ENCODE results near the gene GLI3.

The GLI3 gene

DNA sequence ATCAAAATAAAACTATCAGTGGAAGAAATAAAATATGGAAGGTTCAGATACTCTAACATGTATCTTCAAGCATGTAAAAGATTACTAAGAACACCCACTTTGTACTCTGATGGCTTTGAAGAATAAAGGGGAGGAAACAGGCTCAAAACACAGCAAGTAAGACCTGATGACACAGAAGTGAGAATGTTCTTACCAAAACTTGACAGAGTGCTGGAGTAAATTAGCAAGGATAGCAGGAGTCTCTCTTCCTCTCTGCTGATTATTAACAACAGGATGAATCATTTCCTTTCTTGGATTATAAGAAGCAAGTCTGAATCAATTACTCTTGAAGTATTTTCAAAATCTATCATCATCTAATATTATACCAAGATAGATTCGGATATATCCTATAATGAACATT, 47.5 kb downstream of the GLI3 start:
- intact Hi-C loops (cut with DNase I), result no loop called here
- no peak for DNase-seq

DNA sequence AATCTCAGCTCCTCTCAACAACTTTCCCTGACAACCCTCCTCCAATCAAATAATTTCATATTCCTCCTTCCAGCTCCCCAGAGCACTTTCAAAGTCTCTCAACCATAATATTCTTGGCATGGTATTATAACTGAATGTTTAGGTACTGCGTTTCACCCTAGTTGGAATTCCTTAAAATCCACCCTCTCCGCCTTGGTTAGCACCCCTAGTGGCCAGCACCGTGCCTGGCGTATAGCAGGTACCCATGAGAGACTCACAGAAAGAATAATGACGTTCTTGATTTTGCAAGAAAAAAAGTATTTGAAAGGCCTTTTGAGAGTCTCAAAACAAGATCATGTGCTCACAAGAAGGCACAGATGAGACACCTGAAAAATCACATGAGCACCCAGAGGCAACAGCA, 50.9 kb downstream of the GLI3 start:
- intact Hi-C loops (cut with DNase I), result no loop called here
- no peak for DNase-seq

DNA sequence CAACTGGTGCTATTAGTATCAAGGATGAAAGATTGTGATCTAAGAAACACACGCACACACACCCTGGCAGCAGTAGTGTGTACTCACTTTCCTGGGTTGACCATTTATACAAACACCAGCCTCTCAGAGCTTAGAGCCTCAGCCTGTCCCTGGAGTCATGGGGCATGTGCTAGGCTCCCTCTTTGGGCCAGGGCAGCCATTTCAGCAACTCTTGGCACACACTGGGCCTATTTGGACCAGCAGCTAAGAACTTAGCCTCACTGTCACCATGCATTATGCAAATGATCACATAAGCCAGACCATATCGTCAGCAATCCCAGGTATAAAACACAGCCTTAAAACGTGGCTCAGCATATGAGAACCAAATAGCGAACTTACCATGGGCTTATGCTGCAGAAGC, 51.3 kb downstream of the GLI3 start:
- intact Hi-C loops (cut with DNase I), result no loop called here
- no peak for DNase-seq

DNA sequence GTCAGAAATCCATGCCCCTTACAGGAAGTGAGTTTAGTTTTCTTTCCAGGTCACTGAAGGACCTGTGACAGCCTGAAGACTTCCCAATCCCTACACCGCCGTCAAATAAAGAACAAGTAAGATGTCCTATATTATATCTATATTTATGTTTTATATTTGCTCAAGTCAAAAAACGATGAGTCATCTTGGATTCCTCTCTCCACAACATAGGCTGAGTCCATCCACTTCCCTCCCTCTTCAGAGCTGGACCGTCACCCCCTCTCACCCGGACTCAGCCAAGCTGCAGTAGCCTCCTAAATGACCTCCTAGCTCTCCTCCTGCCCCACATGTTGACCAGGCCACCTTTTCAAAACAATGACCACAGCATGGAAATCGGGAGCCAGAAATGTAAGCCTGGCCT, 53.5 kb downstream of the GLI3 start:
- DNase-seq, result no peak
- intact Hi-C loops (cut with DNase I), result no loop called here

DNA sequence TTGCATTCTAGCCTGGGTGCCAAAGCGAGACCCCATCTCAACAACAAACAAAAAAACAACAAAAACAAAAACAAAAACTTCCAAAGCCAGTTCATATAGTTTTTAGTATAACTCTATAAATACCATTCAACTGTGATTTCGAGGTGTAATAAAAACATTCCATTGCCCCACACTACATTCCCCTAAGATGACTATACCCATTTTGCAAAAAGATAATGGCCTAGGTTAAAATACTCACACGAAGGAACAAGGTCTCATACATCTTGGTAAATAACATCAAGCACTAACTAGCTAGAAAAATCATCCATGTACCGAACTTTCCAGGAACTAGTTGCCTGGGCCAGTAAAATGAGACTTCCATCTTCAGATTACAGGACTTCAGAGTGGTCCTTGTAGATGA, 55.4 kb downstream of the GLI3 start:
- intact Hi-C loops (cut with DNase I), result no loop called here
- no peak for DNase-seq

DNA sequence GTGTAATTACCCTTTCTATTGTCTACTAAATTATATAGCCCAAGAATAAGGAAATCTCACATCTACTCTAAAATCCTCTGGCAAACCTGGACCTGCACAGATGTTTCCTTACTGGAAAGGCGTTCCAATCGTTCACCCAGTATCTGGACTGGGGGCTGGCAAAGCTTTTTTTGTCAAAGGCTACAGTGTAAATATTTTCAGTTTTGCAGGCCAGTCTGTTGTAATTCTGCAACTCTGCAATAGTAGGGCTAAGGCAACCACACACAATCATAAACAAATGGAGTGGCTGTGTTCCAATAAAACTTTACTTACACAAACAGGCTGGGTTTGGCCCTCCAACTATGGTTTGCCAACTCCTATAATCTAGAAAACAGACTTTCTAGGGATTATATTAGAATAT, 56.2 kb downstream of the GLI3 start:
- DNase-seq, result no peak
- intact Hi-C loops (cut with DNase I), result no loop called here

DNA sequence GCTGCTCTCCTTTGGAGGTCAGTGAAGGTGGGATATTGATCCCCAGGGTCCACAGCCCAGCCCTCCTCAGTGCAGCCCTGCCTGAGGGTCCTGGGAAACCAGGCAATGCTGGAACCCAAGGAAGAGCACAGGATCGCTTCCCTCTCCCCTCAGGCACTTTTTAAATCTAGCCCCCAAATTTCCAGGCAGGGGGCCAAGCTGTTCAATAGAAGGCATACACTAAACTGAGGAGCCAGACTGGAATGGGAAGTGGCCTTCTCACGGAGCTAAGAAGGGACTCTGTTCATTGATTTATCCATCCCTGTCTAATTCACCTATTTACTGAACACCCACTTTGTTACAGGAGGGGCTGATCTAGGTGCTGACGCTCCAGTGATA, 60.3 kb downstream of the GLI3 start:
- no peak for DNase-seq
- intact Hi-C loops (cut with DNase I), result no loop called here

DNA sequence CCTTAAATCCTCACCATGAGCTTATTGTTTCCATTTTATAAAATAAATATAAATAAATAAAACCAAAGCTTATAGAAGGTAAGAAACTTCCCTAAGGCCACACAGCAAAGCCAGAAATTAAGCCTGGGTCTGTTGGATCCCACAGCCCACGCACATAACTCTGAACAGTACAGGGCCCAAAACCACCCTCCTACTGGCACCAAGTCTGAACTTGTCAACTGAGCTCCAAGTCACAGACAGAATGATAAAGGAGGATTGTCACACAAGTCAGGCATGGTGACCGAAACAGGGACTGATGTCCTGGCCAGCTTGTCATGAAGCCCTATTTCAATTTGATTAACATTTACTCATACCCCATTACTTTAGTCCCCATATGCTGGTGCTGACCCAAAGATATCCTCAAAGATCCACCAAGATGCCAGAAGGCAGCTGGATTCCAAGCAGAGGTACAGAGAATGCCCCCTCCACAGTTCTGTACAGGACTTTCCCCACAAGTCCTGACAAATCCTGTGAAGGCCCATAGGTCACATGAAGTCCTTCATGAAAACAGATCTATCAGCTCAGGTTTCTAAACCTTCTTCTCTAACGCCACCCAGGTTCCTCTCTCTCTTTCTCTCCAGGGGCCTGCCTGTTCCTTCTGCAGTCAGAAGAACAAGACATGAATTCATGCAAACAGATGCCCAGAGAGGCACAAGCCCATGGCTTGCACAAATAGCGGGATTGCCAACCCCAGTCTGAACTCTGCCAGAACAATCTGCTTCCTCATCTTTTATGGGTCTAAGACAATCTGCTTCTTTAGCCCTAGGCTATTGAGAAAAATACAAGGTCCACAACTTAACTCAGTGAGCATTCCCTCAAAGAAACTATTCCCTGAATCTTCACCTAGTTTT, 60.9 kb downstream of the GLI3 start:
- DNase-seq, result peak in 8 of 42 donors; percentile 14 to 44 (median 28)
- intact Hi-C loops (cut with DNase I), result no loop called here

DNA sequence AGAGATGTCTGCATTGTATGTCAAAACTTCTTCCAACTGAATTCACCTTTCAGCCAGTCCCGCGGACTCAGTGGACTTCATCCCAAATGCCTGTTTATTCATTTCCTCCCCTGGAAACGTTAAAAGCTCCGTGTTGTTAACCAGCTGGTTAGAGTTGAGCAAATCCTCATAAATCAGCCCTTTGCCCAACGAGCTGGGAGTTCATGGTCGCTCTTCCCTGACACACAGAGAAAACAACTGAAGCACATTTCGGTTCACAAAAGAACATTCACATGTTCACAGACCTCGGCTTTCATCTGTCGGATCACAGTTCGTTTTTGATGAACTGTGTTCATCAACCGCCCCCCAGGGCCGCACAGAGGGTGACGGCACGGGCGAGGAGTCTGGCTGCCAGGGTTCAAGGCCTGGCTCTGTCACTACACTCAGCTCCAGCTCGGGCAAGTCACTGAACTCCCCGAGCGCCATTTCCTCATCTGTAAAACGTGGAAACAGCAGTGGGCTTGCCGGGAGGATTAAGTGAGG, 62.6 kb downstream of the GLI3 start:
- intact Hi-C loops (cut with DNase I), result no loop called here
- no peak for DNase-seq

DNA sequence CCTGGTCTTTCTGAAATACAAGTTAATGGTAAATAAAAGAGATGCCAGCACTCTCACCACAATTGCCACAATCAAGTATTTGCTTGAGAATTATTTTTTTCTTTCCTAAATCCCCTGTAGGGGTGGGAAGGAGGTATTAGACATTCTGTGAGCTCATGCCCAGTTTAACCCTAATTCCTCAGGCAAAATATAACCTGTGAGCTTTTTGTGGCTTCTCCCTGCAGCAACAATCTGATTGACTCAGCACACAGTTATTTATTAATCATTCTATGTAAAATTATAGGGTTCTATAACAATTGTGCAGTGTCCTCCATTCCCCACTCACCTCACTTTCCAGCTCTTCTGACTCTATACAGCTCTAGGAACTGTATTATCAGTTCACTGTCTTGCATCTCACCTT, 66.3 kb downstream of the GLI3 start:
- no peak for DNase-seq
- intact Hi-C loops (cut with DNase I), result no loop called here

DNA sequence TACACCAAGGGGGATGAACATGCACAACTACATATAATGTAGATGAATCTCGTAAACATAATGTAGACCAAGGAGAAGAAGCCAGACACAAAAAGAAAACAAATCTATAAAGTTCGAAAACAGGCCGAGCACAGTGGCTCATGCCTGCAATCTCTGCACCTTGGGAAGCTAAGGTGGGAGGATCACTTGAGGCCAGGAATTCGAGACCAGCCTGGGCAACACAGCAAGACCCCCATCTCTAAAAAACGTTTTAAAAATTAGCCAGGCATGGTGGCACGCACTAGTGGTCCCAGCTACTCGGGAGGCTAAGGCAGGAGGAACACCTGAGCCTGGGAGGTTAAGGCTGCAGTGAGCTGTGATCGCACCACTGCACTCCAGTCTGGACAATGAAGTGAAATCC, 68.5 kb downstream of the GLI3 start:
- DNase-seq, result no peak
- intact Hi-C loops (cut with DNase I), result no loop called here

DNA sequence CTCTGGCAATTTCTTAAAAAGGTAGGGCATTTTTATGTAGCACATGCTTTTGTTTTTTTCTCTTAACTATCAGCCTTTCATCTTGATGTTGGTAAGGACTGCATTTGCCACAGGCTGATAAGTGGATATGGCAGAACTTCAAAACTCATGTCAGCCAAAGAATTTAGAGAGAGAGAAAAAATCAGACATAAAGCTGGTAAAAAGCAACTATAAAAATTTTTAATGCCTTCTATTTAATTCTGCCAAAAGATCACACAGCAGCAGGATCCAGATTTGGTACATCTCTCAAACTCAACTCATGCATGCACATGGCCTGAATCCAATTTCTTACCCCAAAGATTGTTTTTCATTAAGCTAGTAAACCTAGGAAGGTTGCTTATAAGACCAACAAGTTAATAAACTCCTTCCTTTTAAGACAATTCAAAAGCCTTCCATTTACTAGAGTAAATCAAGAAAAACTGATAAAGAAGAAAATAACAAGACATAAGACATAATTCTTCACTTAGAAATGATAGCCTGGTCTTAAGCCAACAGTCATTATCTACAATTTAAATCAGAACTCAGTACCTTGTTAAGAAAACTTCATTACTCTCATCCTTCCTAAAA, 69.3 kb downstream of the GLI3 start:
- intact Hi-C loops (cut with DNase I), result no loop called here
- no peak for DNase-seq

DNA sequence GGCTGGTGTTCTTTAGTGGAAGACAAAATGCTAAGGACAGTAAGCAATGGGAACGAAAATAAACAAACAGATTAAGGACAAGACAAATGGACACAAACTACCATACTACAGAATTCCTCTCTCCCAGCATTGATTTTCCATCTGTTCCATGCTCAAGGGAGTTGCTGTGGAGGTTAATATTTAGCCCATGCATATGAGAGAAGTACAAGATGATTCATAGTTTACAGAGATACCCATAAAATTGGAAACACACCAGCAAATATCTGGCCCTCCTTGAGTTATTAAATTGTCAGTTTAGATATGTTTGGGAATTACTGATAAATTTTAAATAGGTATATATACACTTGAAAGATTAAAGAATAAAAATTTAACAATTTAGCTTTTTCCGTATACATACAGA, 69.8 kb downstream of the GLI3 start:
- no peak for DNase-seq
- intact Hi-C loops (cut with DNase I), result no loop called here

DNA sequence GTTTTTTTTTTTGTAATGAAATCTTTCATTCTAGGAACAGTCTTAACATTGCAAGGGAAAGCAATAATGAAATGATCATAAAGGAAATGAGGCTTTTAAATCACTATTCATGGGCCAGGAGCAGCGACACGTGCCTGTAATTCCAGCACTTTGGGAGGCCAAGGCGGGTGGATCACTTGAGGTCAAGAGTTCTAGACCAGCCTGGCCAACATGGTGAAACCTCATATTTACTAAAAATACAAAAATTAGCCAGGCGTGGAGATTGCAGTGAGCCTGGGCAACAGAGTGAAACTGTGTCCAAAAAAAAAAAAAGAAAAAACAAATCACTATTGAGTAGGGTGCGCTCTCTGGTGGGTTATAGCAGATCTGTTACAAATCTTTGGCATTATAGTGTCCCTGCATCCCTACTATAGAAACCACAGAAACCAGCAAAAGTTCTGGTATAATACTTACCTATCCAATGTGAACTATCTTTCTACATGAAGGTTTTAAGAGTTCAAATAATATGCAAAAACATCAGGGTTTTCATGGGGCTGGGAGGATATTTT, 72.1 kb downstream of the GLI3 start:
- DNase-seq, result no peak
- intact Hi-C loops (cut with DNase I), result no loop called here

DNA sequence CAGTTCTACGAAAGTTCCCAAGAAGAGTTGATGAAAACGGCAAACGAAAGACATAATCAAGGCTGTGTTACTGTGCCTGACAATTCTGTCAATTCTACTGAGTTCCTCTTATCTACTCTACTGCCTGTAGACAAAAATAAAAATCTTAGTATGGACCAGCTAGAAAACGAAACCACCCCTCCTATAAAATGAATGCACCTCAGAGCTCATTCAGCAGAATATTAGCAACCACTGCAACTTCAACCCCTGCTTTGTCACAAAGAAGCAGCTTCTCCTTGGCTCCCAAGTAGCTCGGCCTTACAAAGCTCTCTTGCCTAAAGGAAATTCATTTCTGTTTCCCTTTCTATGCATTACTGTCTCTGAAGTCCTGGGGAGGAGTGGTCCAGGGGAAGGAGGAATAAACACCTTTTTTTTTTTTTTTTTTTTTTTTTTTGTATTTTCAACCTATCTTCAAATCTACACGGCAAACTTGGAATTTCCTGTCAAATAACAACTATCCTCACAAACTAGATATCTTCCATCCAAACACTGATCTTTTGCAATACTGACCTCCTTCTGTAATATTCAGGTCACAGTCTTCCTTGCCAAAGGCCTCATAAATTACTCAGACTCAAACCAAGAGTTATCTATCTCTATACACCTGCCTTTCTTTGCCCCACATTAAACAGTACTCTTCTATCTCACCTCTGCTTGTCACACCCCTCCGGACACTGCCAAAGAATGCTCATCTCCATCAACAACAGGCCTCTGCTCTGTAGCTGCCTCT, 74.3 kb downstream of the GLI3 start:
- intact Hi-C loops (cut with DNase I), result no loop called here
- DNase-seq, result no peak

DNA sequence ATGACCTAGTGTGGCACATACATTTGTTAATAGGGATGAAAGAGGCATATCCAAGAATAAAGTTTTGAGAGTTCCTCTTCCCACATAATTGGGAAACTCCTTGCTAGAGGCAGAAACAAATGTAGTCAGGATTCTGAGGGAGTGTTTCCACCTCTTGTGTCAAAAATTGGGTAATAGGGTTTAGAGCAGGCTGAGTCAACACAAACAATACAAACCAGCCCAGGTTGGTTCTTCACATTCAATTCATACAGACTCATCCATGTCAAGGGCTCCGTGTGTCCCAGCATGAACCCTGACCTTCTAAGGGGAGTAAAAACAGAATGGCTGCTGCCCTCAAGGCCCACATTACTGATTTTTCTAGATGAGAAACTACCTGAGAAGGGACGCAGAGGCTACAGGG, 75.3 kb downstream of the GLI3 start:
- no peak for DNase-seq
- intact Hi-C loops (cut with DNase I), result no loop called here

DNA sequence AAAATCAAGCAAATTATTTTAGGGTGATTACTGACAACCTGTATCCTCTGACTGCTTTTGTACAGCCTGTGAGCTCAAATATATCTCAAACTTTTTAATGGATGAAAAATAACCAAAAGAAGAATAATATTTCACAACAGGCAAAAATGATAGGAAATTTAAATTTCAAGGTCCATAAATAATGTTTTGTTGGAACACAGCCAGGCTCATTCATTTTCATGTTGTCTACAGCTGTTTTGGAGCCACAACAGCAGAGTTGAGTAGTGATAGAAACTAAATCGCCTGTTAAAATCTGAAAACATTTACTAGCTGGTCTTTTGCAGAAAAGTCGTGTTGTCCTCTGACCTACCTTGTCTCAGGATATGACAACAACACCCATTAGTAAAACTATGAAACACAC, 75.9 kb downstream of the GLI3 start:
- intact Hi-C loops (cut with DNase I), result no loop called here
- no peak for DNase-seq

DNA sequence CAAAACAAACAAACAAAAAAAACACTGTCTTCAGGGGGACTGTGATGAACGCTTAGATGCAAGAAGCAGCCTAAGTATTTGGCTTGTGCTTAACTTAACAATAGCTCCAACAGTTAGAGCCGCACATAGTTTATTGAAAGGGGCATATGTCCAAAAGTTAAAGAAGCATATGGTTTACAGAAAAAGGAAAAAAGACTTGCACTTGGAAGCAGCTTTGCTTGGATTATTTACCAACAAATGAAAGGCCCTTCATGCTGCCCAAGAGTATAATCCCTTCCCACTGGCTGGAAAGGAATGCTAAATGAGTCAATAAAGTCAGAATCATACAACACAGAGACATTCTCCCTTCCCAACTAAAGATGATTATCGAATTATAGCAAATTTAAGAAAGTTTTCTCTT, 77.9 kb downstream of the GLI3 start:
- intact Hi-C loops (cut with DNase I), result no loop called here
- DNase-seq, result no peak

DNA sequence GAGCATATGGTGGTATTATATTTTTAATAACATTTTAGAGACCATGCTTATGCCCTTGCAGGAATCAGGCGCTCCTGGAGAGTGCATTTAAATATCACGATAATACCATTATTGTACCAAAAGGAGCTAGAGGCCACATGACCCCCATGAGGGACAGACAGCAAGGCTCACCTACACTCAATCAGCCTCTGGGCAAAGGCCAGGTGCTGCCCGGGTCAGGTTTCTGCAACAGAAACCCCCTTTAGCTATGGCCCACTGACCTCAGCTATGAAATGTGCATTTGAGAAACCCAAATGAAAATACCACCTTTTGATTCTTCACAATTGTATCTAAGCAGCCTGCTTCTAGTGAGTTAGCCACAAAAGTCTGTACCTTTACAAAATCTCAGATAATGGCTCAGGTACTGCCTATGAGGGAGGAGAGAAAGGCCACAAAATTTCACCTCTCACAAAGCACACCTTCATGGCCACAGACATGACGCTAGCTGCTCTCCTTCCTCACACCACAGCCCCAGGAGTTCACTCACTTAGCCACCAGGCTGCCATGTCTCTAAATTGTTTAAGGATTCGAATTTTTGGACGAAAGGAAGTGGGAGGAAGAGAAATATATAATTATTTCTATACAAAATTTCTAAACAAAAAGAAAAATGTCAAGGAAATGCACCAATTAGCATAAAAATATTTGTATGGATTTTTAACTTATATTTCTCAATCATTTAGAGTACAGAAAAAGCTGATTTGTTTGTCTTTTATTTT, 79.9 kb downstream of the GLI3 start:
- no peak for DNase-seq
- intact Hi-C loops (cut with DNase I), result no loop called here

All from head of caudate nucleus (tissue), 42 donors.